Left renal cortex interstitium (tissue), 4 donors: Measurements from ENCODE around the gene SP110. TPM values are rescaled to one million over a fixed set of nuclear protein-coding genes. Genes with fewer than 3 reads are reported as not detected.

Experiments used
- DNase-seq, 4 donors: peaks; one replicate each; pipeline ENCODE4 v3.0.0-alpha.2; 2013; ENCODE audit warnings: low read depth in 4 of 4, low spot score in 2 of 4, missing footprints in 1 of 4
- polyA plus RNA-seq, 4 donors: library from polyadenylated mRNA; unstranded; fragments of 120-200 nt; gene quantifications; one replicate each; pipeline ENCODE4 v1.2.1, GENCODE V29; 2013; ENCODE audit not compliant: insufficient read length in 4 of 4

The SP110 gene
- polyA plus RNA-seq, 4 donors = 17.4 to 24.5 (median 19.7) TPM

DNA sequence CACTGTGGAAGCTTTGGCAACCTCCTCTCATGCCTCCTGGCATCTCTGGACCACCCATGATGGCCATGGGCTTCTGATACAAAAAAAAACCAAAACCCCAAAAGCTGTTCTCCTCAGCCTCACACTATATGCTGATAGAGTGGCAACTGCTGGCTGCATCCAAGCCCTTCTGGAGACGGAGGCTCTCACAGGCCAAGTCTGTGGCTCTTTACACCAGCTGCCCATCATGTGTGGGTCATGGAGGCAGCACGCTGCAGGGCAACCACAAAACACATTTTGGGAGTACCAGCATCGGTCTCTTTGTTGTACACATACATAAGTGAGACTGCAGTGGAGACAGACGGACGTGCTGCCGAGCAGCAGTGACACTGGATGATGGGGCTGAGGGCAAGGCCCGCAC is 45.3 kb downstream of the SP110 start:
- DNase-seq = no peak

- no peak for DNase-seq
Measured at GRCh38 chr2:230172852-230173251, 46.9 kb downstream of the SP110 start.

- DNase-seq = no peak
Measured at GRCh38 chr2:230172156-230172555, 47.6 kb downstream of the SP110 start.

- DNase-seq = no peak
Measured at GRCh38 chr2:230170532-230170931, 49.3 kb downstream of the SP110 start.

- no peak for DNase-seq
Measured at GRCh38 chr2:230166557-230167170, 53.1 kb downstream of the SP110 start.

- DNase-seq = no peak
Measured at GRCh38 chr2:230164139-230164538, 55.6 kb downstream of the SP110 start.

DNA sequence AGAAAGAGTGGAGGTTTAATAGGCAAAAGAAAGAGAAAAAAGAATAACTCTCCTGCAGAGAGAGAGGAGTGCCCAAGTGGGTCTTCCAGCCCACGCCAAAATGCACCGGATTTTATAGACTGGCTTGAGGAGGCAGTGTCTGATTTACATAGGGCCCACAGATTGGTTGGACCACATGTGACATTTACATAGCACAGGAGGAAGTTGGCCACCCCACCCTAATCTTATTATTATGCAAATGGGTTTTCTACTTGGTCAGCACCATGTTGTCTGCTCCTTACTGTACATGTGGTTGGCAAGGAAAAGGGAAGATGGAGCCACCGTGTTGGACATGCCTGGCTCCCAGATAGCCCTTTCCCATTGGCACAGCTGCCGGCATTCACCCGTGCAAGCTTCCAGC is 56.8 kb downstream of the SP110 start:
- DNase-seq = no peak

GRCh38 chr2:230161184-230161583 is 58.6 kb downstream of the SP110 start:
- no peak for DNase-seq

GRCh38 chr2:230160112-230160660 is 59.6 kb downstream of the SP110 start:
- peak in 2 of 4 donors; percentile 10 to 39 for DNase-seq

DNA sequence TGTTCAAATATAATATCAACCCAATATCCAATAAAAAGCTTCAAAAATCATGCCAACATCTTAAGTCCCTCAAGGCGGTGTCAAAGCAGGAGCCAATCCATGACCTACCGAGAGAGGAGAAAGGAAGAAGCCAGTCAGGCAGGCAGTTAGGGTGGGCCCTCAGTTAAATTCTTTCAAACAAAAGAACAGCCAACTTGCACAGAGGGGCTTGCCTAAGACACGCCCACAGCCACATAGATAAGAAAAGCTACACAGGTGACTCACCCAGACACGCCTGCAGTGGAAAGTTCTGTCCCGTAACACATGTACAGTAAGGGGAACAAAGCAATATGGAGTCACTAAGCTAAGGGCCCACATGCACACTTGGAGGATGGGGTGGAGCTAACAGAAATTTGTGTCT is 61.3 kb downstream of the SP110 start:
- DNase-seq = no peak

DNA sequence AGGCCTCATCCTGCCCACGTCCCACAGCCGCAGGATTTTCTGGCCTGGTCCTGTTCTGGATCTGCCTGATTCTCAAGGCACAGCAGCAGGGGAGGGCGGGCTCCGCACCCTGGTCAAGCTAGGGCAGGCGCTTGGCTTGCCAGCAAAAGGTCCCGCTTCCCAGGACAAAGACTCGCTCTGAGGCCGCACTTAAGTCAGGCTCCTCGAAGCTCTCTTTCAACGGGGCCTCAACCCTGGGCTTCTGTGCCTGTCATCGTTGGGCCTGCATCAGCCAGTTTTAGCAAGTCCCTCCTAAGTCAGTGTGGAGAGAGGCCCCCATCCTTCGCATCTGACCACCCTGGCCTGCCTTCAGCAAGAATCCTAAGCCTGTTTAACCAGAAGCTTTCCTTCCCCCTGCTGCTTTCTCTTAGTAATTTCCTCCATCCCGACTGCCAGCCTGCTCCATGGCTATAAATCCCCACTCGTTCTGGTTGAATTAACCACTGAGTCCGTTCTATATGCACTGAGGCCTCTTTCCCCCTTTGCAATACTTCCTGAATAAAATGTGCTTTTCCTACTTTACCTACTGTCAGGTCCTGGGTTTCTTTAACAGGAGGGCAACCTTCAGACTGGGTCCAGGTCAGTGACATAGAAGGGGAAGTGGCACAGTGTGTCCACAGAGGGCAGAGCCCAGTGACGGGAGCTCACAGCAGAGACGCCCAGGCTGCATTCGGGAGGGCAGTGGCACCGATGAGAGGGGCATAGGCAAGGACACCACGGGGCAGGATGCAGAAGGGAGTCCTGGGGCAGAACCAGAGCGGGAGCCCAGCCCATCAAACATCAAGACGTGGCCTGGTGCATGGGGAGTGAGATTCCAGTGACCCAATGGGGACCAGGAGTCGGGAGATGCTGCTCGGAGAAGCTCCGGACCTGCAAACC is 62.7 kb downstream of the SP110 start:
- peak in 1 of 4 donors; percentile 10 for DNase-seq

GRCh38 chr2:230155359-230155758 is 64.4 kb downstream of the SP110 start:
- no peak for DNase-seq

DNA sequence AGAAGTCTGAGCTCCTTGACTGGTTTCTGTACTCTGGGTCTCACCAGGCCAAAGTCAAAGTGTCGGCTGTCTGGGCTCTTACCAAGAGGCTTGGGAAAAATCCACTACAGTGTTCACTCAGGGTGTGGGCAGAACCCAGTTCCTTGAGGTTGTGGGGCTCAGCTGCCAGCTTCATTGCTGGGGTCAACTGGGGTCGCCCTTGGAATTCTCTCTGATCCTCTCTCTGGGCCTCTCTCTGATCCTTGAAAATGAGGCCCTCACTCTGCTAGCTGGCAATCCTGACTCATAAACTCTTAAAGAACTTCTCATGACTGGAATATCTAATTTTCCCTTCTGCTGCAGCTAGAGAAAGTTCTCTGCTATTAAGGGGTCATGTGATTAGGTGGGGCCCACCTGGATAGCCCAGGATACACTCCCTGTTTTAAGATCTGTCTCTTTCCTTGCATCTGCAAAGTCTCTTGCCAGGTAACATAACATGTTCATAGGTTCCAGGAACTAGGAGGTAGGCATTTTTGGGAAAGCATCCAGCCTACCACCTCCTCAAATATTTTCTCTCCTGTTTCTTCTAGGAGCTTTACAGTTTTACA is 66.3 kb downstream of the SP110 start:
- no peak for DNase-seq

DNA sequence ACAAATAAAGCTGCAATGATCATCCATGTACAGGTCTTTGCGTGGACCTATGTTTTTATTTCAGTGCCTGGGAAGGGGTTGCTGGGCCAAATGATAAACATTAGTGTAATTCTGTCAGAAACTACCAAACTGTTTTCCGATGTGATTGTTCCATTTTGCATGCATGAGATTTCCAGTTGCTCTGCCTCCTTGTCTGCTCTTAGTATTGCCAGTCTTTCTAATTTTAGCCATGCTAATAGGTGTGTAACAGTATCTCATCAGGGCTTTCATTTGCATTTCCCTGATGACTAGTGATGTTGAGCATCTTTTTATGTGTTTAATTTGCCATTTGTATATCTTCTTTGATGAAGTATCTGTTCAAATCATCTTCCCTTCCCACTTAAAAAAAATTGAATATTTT is 67.5 kb downstream of the SP110 start:
- no peak for DNase-seq

DNA sequence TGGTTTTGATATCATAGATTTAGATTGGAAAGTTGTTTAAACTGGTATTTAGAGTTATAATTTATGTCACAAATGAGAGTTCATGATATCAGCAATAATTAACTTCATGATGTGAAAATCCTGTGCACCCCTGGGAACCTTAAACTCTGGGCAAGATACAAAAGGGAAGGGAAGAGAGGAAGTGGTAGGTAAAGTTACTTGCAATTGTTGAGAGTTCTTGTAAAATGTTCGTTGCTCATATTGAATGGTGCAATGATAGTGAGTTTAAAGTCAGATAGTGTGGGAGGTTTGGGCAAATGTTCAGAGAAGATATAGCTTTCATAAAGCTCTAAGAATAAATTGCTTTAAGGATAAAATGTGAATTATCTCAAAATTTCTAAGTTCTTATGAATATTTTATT is 75.4 kb downstream of the SP110 start:
- DNase-seq = no peak

- no peak for DNase-seq
Measured at GRCh38 chr2:230140667-230141066, 79.1 kb downstream of the SP110 start.

GRCh38 chr2:230137902-230138539 is 81.8 kb downstream of the SP110 start:
- DNase-seq = no peak

GRCh38 chr2:230135130-230135525 is 84.7 kb downstream of the SP110 start:
- no peak for DNase-seq

DNA sequence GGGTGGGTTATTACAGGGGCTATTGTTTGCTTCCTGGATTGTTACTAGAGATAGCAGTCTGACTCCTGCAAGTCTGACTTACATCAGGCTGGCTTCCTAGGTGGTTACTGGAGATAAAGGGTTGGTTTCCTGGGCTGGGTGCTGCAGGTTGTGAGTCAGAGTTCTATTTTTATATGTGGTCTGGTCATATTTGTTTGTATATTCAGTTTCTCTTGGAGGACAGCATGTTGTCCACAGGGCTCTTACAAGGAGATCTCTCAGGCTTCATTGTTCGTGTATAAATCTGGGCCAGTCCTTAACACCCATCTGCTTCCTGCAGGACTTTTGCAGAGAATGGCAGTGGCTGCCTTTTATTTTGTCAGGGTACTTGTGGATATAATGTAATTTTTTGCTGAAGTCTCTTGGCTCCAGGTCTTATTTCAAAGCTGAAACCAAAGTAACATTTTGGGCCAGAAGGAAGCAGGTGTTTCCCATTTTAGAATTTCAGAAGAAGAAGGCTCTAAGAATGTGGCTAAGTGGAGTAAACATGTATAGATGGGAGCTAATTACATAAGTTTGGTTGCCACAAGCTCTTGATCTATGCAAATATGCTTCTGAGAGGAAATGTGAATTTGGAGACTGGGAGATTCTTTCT is 85.2 kb downstream of the SP110 start:
- DNase-seq = no peak

DNA sequence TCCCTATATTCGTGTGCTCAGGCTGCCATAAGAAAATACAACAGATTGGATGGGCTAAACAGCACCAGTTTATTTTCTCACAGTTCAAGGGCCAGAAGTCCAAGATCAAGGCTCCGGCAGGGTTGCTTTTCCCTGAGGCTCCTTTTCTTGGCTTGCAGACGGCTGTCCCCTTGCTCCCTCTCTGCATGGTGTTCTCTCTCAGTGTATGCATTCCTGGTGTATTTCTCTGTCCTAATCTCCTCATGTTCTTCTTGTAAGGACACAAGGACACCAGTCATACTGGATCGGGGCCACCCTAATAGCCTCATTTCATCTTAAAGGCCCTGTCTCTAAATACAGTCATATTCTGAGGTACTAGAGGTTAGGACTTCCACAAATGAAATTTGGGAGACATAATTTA is 88.4 kb downstream of the SP110 start:
- DNase-seq = no peak
